Activated gamma-delta T cell treated with Interleukin-2 at 50 U/mL for 16 hours (primary cell): ENCODE measurements around the gene APOBEC4.
"Not testable (repeated sequence)": the region's sequence is repeated elsewhere in the genome, so short reads cannot be mapped to it uniquely, and the experiment has no call there.

Experiments used
- DNase-seq: peaks from one replicate; pipeline ENCODE4 v3.0.0-alpha.2; 2020

APOBEC4 gene, protein sequence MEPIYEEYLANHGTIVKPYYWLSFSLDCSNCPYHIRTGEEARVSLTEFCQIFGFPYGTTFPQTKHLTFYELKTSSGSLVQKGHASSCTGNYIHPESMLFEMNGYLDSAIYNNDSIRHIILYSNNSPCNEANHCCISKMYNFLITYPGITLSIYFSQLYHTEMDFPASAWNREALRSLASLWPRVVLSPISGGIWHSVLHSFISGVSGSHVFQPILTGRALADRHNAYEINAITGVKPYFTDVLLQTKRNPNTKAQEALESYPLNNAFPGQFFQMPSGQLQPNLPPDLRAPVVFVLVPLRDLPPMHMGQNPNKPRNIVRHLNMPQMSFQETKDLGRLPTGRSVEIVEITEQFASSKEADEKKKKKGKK

GRCh38 chr1:183652547-183653461 is at the start of gene APOBEC4:
TSS of gene APOBEC4 (minus strand) at chr1:183653316. CDS start at chr1:183648781, 4,535 bp downstream.
- no peak for DNase-seq

GRCh38 chr1:183702813-183703198 is 49.7 kb upstream of the APOBEC4 start:
- DNase-seq, result no peak

DNA sequence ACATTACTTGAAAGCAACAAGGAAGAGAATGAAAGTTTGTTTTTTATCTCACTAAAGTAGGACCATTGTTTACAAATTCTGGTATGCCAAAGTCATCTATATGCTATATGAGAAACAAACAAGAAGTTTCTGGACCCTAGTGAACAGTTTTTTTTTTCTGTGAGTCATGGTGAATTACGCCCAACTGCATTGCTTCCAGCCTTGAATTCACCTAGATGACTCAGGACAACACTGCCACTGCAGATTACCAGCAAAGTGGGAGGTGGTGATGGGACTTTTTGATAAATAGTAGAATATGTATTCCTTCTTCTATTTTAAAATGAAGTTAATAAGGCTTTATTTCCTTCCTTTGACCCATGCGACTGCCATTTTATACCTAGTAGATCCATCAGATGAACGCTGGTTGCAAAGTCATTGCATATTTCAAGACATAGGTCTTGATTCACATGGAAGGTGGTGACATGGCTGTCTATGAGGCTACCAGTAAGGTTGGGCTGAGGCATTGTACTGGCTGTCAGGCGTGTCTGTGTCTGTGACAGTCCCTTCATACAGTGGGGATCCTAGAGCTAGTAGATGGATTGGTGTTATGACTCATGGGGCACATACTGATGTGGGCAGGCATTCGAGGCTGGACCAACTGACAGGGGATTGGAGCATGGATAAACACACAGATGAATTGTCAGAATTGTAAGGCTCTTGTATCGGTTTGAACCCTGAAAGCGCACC is 49.1 kb upstream of the APOBEC4 start:
- no peak for DNase-seq

- DNase-seq, result no peak
These were observed 46.6 kb upstream of the APOBEC4 start for GRCh38 chr1:183699616-183700160.

DNA sequence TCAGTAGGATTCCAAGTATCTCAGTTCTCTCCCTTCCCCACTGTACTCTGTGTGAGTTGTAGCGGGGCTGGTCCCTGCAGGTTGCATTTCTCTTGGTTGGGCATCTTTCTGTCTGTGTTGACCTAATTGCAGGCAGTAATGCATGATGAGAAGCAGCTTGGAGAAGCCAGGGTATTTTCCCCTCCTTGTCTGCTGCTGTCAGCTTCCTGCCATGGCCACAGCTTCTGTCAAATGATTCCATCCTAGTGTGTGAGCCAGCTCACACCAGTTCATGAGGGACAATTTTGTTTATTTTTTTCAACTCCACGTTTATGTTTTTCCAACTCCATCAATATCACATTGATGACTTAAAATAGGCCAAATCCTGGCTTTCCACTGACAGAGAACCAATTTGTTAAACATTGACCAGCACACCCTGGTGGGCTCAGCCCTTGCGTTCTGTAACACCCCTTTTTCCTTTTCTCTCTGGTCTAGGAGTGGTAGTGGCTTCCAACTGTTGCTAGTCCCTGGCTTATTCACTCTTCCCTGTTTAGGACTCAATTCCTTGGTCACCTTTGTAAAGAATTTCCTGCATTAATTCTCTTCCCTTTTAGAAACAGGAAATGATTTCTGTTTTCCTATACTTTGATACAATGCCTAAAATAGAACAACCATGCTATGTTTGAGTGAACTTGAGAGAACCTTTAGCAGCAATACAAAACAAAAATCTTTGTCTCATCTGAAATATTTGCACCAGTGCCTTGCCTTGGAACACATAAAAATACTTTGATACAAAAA is 44.9 kb upstream of the APOBEC4 start:
- DNase-seq, result no peak

GRCh38 chr1:183696981-183697380 is 43.9 kb upstream of the APOBEC4 start:
- DNase-seq, result no peak

GRCh38 chr1:183694755-183695154 is 41.6 kb upstream of the APOBEC4 start:
- DNase-seq, result no peak

- DNase-seq, result no peak
These were observed 41.0 kb upstream of the APOBEC4 start for GRCh38 chr1:183694066-183694465.

DNA sequence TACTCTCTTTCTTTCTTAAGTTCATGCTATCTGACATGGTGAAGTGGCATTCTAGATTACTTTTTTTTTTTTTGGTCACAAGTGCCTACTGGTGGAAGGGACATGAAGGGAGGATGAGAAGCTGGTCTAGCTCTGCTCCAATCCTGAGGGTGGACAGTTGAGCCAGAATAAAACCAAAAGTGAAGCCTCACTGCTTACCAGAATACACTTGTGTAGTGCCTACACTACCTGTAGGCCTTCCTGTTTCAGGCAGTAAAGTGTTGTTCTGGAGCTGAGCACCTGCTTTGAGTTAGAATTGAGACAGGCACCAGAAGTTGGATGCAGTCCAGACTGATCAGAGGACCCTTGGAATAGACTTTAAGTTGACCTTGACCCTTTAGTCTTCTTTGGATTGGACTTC is 40.4 kb upstream of the APOBEC4 start:
- DNase-seq, result no peak

- no peak for DNase-seq
These were observed 36.7 kb upstream of the APOBEC4 start for GRCh38 chr1:183689762-183690204.

DNA sequence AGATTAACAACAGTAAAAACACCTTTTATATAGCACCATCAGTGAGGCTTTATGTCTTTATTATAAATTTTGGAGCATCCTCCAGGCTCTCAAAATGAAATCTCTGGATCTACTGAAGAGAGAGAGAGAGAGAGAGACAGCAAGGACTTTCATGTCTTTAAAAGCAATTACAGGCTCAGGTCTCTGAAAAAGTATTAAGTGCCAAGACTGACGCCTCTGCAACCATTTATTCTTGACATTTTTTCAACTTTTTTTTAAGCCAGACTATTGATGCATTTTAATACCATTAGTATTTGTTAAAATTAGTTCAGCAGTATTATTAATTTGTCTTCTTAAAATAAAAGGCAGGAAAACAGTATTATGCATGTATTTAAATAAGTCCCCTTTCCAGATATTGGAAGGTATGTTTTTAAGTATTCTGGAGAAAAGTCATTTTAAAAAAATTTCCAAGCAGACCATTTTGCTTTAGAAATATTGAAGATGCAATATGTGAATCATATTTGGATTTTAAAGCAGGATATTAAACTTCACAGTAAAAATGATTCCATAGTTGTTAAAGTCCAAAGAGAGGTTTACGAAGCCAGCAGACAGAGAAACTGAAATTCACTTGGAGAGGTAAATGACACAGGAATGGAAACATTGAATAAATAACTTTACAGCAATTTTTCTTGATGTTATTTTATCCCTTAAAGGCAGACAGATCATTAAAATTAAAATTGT is 35.4 kb upstream of the APOBEC4 start:
- no peak for DNase-seq

DNA sequence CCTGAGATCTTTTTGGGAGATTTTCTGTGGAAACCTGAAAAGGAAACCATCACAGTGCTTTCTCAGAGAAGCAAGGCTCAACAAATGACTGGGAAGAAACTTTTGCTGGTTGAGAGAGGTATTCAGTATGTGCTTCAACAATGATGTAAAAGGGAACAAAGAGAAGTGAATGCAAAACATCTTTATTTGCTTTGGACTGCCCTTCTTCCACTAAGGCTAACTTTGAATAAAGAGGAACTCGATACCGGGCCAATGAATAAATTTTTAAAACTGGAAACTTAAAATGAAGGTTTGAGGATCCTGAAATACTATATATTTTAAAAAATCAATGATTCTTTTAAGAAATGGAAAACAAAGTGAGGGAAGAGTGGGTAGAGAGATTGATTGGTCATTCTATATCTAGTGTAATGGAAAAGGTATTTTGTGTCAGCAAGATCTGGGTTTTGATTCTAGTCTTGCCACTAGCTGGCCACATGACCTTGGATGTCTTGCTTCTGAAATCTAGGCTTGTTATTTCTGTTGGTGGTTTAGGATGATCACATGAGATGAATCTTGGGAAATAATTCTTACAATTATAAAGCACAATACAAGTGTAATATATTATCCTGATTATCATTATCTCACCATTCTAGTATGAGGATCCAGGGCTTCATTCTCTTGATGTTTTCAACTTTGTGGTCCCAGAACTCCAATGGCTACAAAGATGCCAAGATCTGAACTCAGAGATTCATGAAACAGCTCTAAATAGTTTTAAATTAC is 34.6 kb upstream of the APOBEC4 start:
- DNase-seq, result no peak

GRCh38 chr1:183686229-183686628 is 33.1 kb upstream of the APOBEC4 start:
- no peak for DNase-seq

GRCh38 chr1:183685112-183685713 is 32.1 kb upstream of the APOBEC4 start:
- peak; percentile 8 for DNase-seq

DNA sequence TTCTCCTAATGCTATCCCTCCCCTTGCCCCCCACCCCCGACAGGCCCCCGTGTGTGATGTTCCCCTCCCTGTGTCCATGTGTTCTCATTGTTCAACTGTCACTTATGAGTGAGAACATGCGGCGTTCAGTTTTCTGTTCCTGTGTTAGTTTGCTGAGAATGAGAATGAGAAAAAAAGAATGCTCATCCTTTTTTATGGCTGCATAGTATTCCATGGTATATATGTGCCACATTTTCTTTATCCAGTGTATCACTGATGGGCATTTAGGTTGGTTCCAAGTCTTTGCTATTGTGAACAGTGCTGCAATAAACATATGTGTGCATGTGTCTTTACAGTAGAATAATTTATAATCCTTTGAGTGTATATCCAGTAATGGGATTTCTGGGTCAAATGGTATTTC is 26.2 kb upstream of the APOBEC4 start:
- not testable (repeated sequence) for DNase-seq

GRCh38 chr1:183678819-183679218 is 25.7 kb upstream of the APOBEC4 start:
- DNase-seq, result no peak

- DNase-seq, result no peak
These were observed 23.6 kb upstream of the APOBEC4 start for GRCh38 chr1:183676586-183677189.

- DNase-seq, result no peak
These were observed 22.9 kb upstream of the APOBEC4 start for GRCh38 chr1:183675883-183676585.

GRCh38 chr1:183675381-183675780 is 22.3 kb upstream of the APOBEC4 start:
- no peak for DNase-seq
